MG63 (cell line): ENCODE data around the gene EYA2. TPM values are rescaled to one million over a fixed set of nuclear protein-coding genes. Genes with fewer than 3 reads are reported as not detected.

ENCODE experiments used
- DNase-seq: peaks from one replicate; pipeline ENCODE4 v3.0.0-alpha.2; 2020
- H3K27me3 ChIP-seq: fragments of 250-450 bp; sonication (Bioruptor Pico); 2 replicates; pipeline ENCODE4 v1.5.1; 2020; ENCODE audit warnings: mild to moderate bottlenecking, moderate library complexity
- H3K36me3 ChIP-seq: fragments of 250-450 bp; sonication (Bioruptor Pico); 2 replicates; pipeline ENCODE4 v1.5.1; 2020; ENCODE audit warnings: mild to moderate bottlenecking, moderate library complexity
- H3K4me3 ChIP-seq: fragments of 250-450 bp; sonication (Bioruptor Pico); 2 replicates; pipeline ENCODE4 v1.5.1; 2020; ENCODE audit warnings: mild to moderate bottlenecking, moderate library complexity
- H3K9me3 ChIP-seq: fragments of 250-450 bp; sonication (Bioruptor Pico); 2 replicates; pipeline ENCODE4 v1.5.1; 2020; ENCODE audit warnings: mild to moderate bottlenecking, moderate library complexity
- total RNA-seq: library from RNA; depleted of rRNA; stranded (reverse); fragments of >200 nt; shearing (Covaris generic); gene quantifications from 2 replicates; pipeline ENCODE4 v1.2.3, GENCODE V29; 2014; ENCODE audit warnings: low replicate concordance

Gene EYA2
- total RNA-seq, 1 experiment from 2014 or later = 37.0 TPM

- Histone ChIP-seq H3K4me3 (no peak overlapping the region), H3K36me3 (no peaks in the 10 kb centered on the region), H3K9me3 (peaks cover 15% of the 10 kb centered on the region), H3K27me3 (no peaks in the 10 kb centered on the region)
- no peak for DNase-seq
Observed at GRCh38 chr20:46890682-46891081, 4.0 kb upstream of the EYA2 start.

GRCh38 chr20:46893051-46893450 lies 1.6 kb upstream of the EYA2 start:
- no peak for DNase-seq
- Histone ChIP-seq H3K27me3 (no peaks in the 10 kb centered on the region), H3K36me3 (peaks cover 3% of the 10 kb centered on the region; the same call in 1 of the 2 replicates), H3K4me3 (no peak overlapping the region), H3K9me3 (peaks cover 15% of the 10 kb centered on the region)

GRCh38 chr20:46893877-46894578 lies 615 bp upstream of the EYA2 start:
- Histone ChIP-seq H3K27me3 (no peaks in the 10 kb centered on the region), H3K9me3 (peaks cover 15% of the 10 kb centered on the region), H3K4me3 (peak overlapping the region; percentile 81), H3K36me3 (peaks cover 7% of the 10 kb centered on the region; the same call in 1 of the 2 replicates)
- no peak for DNase-seq

GRCh38 chr20:46894971-46895905 lies 595 bp downstream of the EYA2 start:
- H3K9me3 ChIP-seq = peaks cover 14% of the 10 kb centered on the region
- H3K27me3 ChIP-seq = no peaks in the 10 kb centered on the region
- peak; percentile 65 for DNase-seq
- peak overlapping the region; percentile 81 for H3K4me3 ChIP-seq
- peaks cover 7% of the 10 kb centered on the region for H3K36me3 ChIP-seq

- Histone ChIP-seq H3K9me3 (peaks cover 7% of the 10 kb centered on the region), H3K27me3 (no peaks in the 10 kb centered on the region), H3K4me3 (peak overlapping the region; percentile 81), H3K36me3 (peaks cover 9% of the 10 kb centered on the region)
- no peak for DNase-seq
Observed at GRCh38 chr20:46895906-46896242, 1.2 kb downstream of the EYA2 start.

- no peaks in the 10 kb centered on the region for H3K27me3 ChIP-seq
- peak overlapping the region; percentile 81 for H3K4me3 ChIP-seq
Observed at GRCh38 chr20:46897328-46897880, 2.8 kb downstream of the EYA2 start.

GRCh38 chr20:46898423-46898822 lies 3.8 kb downstream of the EYA2 start:
- Histone ChIP-seq H3K36me3 (peaks cover 21% of the 10 kb centered on the region), H3K9me3 (no peaks in the 10 kb centered on the region)

More at GRCh38 chr20:46897328-46897880, 2.8 kb downstream of the EYA2 start:
- peaks cover 18% of the 10 kb centered on the region for H3K36me3 ChIP-seq
- DNase-seq = peak; percentile 23
- H3K9me3 ChIP-seq = no peaks in the 10 kb centered on the region

GRCh38 chr20:46899621-46900020 lies 5.0 kb downstream of the EYA2 start:
- Histone ChIP-seq H3K9me3 (no peaks in the 10 kb centered on the region), H3K36me3 (peaks cover 25% of the 10 kb centered on the region), H3K27me3 (no peaks in the 10 kb centered on the region), H3K4me3 (peak overlapping the region; percentile 23)
- peak; percentile 51 for DNase-seq

More at GRCh38 chr20:46898423-46898822, 3.8 kb downstream of the EYA2 start:
- H3K27me3 ChIP-seq = no peaks in the 10 kb centered on the region
- peak overlapping the region; percentile 23; the same call in 1 of the 2 replicates for H3K4me3 ChIP-seq
- no peak for DNase-seq

GRCh38 chr20:46900086-46900485 lies 5.4 kb downstream of the EYA2 start:
- DNase-seq = no peak
- Histone ChIP-seq H3K27me3 (no peaks in the 10 kb centered on the region), H3K9me3 (no peaks in the 10 kb centered on the region), H3K36me3 (peaks cover 25% of the 10 kb centered on the region), H3K4me3 (peak overlapping the region; percentile 23)

- H3K36me3 ChIP-seq = peaks cover 28% of the 10 kb centered on the region
- no peak overlapping the region for H3K4me3 ChIP-seq
- DNase-seq = no peak
- no peaks in the 10 kb centered on the region for H3K27me3 ChIP-seq
- no peaks in the 10 kb centered on the region for H3K9me3 ChIP-seq
Observed at GRCh38 chr20:46900826-46901225, 6.2 kb downstream of the EYA2 start.

GRCh38 chr20:46901638-46902037 lies 7.0 kb downstream of the EYA2 start:
- no peak for DNase-seq
- Histone ChIP-seq H3K9me3 (no peaks in the 10 kb centered on the region), H3K4me3 (no peak overlapping the region), H3K27me3 (no peaks in the 10 kb centered on the region), H3K36me3 (peaks cover 28% of the 10 kb centered on the region)

GRCh38 chr20:46903256-46903655 lies 8.6 kb downstream of the EYA2 start:
- Histone ChIP-seq H3K4me3 (no peak overlapping the region), H3K36me3 (peaks cover 25% of the 10 kb centered on the region), H3K27me3 (no peaks in the 10 kb centered on the region), H3K9me3 (no peaks in the 10 kb centered on the region)
- no peak for DNase-seq

GRCh38 chr20:46903937-46904336 lies 9.3 kb downstream of the EYA2 start:
- DNase-seq = no peak
- no peaks in the 10 kb centered on the region for H3K27me3 ChIP-seq
- H3K4me3 ChIP-seq = no peak overlapping the region
- H3K36me3 ChIP-seq = peaks cover 22% of the 10 kb centered on the region
- no peaks in the 10 kb centered on the region for H3K9me3 ChIP-seq

GRCh38 chr20:46905364-46906125 lies 10.9 kb downstream of the EYA2 start:
- no peaks in the 10 kb centered on the region for H3K9me3 ChIP-seq
- no peak for DNase-seq
- no peak overlapping the region for H3K4me3 ChIP-seq
- no peaks in the 10 kb centered on the region for H3K27me3 ChIP-seq
- peaks cover 22% of the 10 kb centered on the region for H3K36me3 ChIP-seq

GRCh38 chr20:46913329-46914044 lies 18.8 kb downstream of the EYA2 start:
- no peaks in the 10 kb centered on the region for H3K27me3 ChIP-seq
- H3K4me3 ChIP-seq = no peak overlapping the region
- H3K9me3 ChIP-seq = peaks cover 3% of the 10 kb centered on the region
- H3K36me3 ChIP-seq = peaks cover 13% of the 10 kb centered on the region
- DNase-seq = no peak

- H3K9me3 ChIP-seq = peaks cover 7% of the 10 kb centered on the region
- no peak for DNase-seq
- no peaks in the 10 kb centered on the region for H3K27me3 ChIP-seq
- no peak overlapping the region for H3K4me3 ChIP-seq
- H3K36me3 ChIP-seq = peaks cover 17% of the 10 kb centered on the region
Observed at GRCh38 chr20:46914789-46915379, 20.2 kb downstream of the EYA2 start.
